ENCODE data around the gene CH25H.

- TF ChIP-seq CTCF (IDR thresholded peaks at IDR 0.05 in 8 of 11, conservative IDR thresholded peaks at IDR 0.05 in 3 of 11) (peak; percentile 49 to 85 (median 73)), POLR2AphosphoS5 (IDR thresholded peaks at IDR 0.05) (no peak), POLR2A (IDR thresholded peaks at IDR 0.05) (no peak)
Measured at GRCh38 chr10:89217057-89217990, 10.2 kb upstream of the CH25H start.
